ENCODE measurements around the gene CKMT2. TPM values are rescaled to one million over a fixed set of nuclear protein-coding genes. Genes with fewer than 3 reads are reported as not detected.
"Not testable (repeated sequence)": the region's sequence is repeated elsewhere in the genome, so short reads cannot be mapped to it uniquely, and the experiment has no call there.

CKMT2 gene
- total RNA-seq, 1 experiment from 2014 or later: not detected

DNA sequence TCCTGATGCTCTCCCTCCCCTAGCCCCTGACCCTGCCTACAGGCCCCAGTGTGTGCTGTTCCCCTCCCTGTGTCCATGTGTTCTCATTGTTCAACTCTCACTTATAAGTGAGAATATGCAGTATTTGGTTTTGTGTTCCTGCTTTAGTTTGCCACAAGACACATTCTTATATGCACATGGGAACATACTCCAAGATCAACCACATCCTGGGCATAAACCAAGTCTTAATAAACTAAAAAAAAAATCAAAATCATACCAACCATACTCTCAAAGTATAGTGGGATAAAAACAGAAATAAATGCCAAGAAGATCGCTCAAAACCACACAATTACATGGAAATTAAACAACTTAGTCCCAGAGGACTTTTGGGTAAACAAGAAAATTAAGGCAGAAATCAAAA lies 57.0 kb downstream of the CKMT2 start:
- no peak for ATAC-seq
- POLR2A ChIA-PET (ENCODE audit: unreplicated experiment): no interaction called here
- H3K27ac ChIP-seq (ENCODE audit: low read length): no peak overlapping the region

GRCh38 chr5:81292130-81292529 lies 59.0 kb downstream of the CKMT2 start:
- H3K9me3 ChIP-seq (ENCODE audit: low read length): no peaks in the 10 kb centered on the region
- ATAC-seq: no peak
- no peak overlapping the region for H3K4me3 ChIP-seq (ENCODE audit: low read length)
- POLR2A ChIA-PET (ENCODE audit: unreplicated experiment): no interaction called here
- no peaks in the 10 kb centered on the region for H3F3A ChIP-seq (ENCODE audit: low read length, unreplicated experiment)
- H3K9me2 ChIP-seq (replicated peaks; ENCODE audit: low read length): no peaks in the 10 kb centered on the region
- TF ChIP-seq CTCF (conservative IDR thresholded peaks at IDR 0.05; ENCODE audit: low read depth, low read length) (no peak), EZH2phosphoT487 (IDR thresholded peaks at IDR 0.05; ENCODE audit: borderline replicate concordance, low read length) (no peak), EZH2 (IDR thresholded peaks at IDR 0.05; ENCODE audit: low read length, unreplicated experiment) (no peak)
- H3K9ac ChIP-seq (ENCODE audit: low read length): no peak overlapping the region
- peaks cover 60% of the 10 kb centered on the region for H3K79me2 ChIP-seq (ENCODE audit: low read length)
- H4K20me1 ChIP-seq (ENCODE audit: low read length): no peaks in the 10 kb centered on the region
- H3K4me1 ChIP-seq (ENCODE audit: insufficient read depth, low read length): no peaks in the 10 kb centered on the region
- no peak overlapping the region for H3K4me2 ChIP-seq (ENCODE audit: low read length)
- no TSS peak for BruUV-seq (replicated peaks)
- no peak overlapping the region for H2AFZ ChIP-seq (ENCODE audit: low read length)
- H3K27ac ChIP-seq (ENCODE audit: low read length): no peak overlapping the region
- DNase-seq: no peak
- no peaks in the 10 kb centered on the region for H3K27me3 ChIP-seq (ENCODE audit: low read length)
- intact Hi-C loops (cut with micrococcal nuclease): loop anchor here (10.0 kb wide), 1 partner anchor 607 kb away; no protein-coding TSS in a partner anchor
- peaks cover 7% of the 10 kb centered on the region; the same call in 1 of the 2 replicates for H3K36me3 ChIP-seq (ENCODE audit: low read depth, low read length)
- CTCF ChIA-PET: no interaction called here

More for the DNA sequence above, 57.0 kb downstream of the CKMT2 start:
- no peak for DNase-seq
- Histone ChIP-seq H3F3A (ENCODE audit: low read length, unreplicated experiment) (no peaks in the 10 kb centered on the region), H3K36me3 (ENCODE audit: low read depth, low read length) (peaks cover 7% of the 10 kb centered on the region; the same call in 1 of the 2 replicates), H2AFZ (ENCODE audit: low read length) (no peak overlapping the region), H3K4me1 (ENCODE audit: insufficient read depth, low read length) (no peaks in the 10 kb centered on the region), H3K9ac (ENCODE audit: low read length) (no peak overlapping the region), H3K79me2 (ENCODE audit: low read length) (peaks cover 65% of the 10 kb centered on the region), H3K27me3 (ENCODE audit: low read length) (no peaks in the 10 kb centered on the region), H3K4me2 (ENCODE audit: low read length) (no peak overlapping the region), H4K20me1 (ENCODE audit: low read length) (no peaks in the 10 kb centered on the region), H3K9me3 (ENCODE audit: low read length) (no peaks in the 10 kb centered on the region), H3K9me2 (replicated peaks; ENCODE audit: low read length) (no peaks in the 10 kb centered on the region), H3K4me3 (ENCODE audit: low read length) (no peak overlapping the region)
- BruUV-seq (replicated peaks): no TSS peak
- intact Hi-C loops (cut with micrococcal nuclease): loop anchor here (10.0 kb wide), 1 partner anchor 605 kb away; no protein-coding TSS in a partner anchor
- CTCF ChIA-PET: no interaction called here
- TF ChIP-seq EZH2 (IDR thresholded peaks at IDR 0.05; ENCODE audit: low read length, unreplicated experiment) (no peak), EZH2phosphoT487 (IDR thresholded peaks at IDR 0.05; ENCODE audit: borderline replicate concordance, low read length) (no peak), CTCF (conservative IDR thresholded peaks at IDR 0.05; ENCODE audit: low read depth, low read length) (no peak)

GRCh38 chr5:81294021-81294420 lies 60.9 kb downstream of the CKMT2 start:
- intact Hi-C loops (cut with micrococcal nuclease): loop anchor here (10.0 kb wide), 1 partner anchor 609 kb away; no protein-coding TSS in a partner anchor

More at GRCh38 chr5:81294021-81294420, 60.9 kb downstream of the CKMT2 start:
- H3K27me3 ChIP-seq (ENCODE audit: low read length); H3K36me3 ChIP-seq (ENCODE audit: low read depth, low read length); H2AFZ ChIP-seq (ENCODE audit: low read length); H3F3A ChIP-seq (ENCODE audit: low read length, unreplicated experiment); CTCF ChIA-PET; DNase-seq; ATAC-seq; H3K9ac ChIP-seq (ENCODE audit: low read length); H3K9me3 ChIP-seq (ENCODE audit: low read length); H3K4me3 ChIP-seq (ENCODE audit: low read length); BruUV-seq (replicated peaks); H3K4me2 ChIP-seq (ENCODE audit: low read length); H3K9me2 ChIP-seq (replicated peaks; ENCODE audit: low read length); POLR2A ChIA-PET (ENCODE audit: unreplicated experiment); H3K4me1 ChIP-seq (ENCODE audit: insufficient read depth, low read length); H3K27ac ChIP-seq (ENCODE audit: low read length); H4K20me1 ChIP-seq (ENCODE audit: low read length): not testable (repeated sequence)
- H3K79me2 ChIP-seq (ENCODE audit: low read length): peaks cover 78% of the 10 kb centered on the region
